SK-N-SH (cell line): Measurements from ENCODE around the gene MRPL49. TPM values are rescaled to one million over a fixed set of nuclear protein-coding genes. Genes with fewer than 3 reads are reported as not detected.
A peak's percentile ranks its signal among the peaks of the same experiment; 100 is the strongest.

ENCODE experiments used
- CTCF ChIA-PET: fragments of 300-600, 350-600 bp; formaldehyde crosslinking; extraction: SDS; loops from one replicate; lab custom pipeline; 2021; lab: Yijun Ruan, JAX
- POLR2A ChIA-PET: fragments of 350-600 bp; sonication (Branson Sonifier 250); formaldehyde crosslinking; extraction: SDS; loops from one replicate; lab custom pipeline; 2020; ENCODE audit warnings: antibody characterized with exemption, inconsistent platforms; lab: Yijun Ruan, JAX
- DNase-seq: peaks from one replicate; pipeline ENCODE4 v3.0.0; 2012
- H2AFZ ChIP-seq: fragments of 200-600 bp; sonication (generic); 2 replicates; pipeline ENCODE4 v1.8.1; 2016; ENCODE audit warnings: antibody characterized with exemption, mild to moderate bottlenecking, low read depth
- H3F3A ChIP-seq: fragments of 200-600 bp; sonication (generic); replicated peaks from 2 replicates; pipeline ENCODE3; 2016; ENCODE audit warnings: antibody characterized with exemption, mild to moderate bottlenecking; ENCODE audit not compliant: insufficient read depth
- H3K27ac ChIP-seq, 2 experiments: fragments of 200-500 bp in 1 of 2; fragments of 200-600 bp in 1 of 2; sonication (Bioruptor generic) in 1 of 2; sonication (generic), shearing (Covaris generic) in 1 of 2; 2 replicates each; pipeline versions ENCODE4 v1.5.1 to v1.6.1; 2014 to 2016; ENCODE audit warnings: low read depth in 2 of 2, inconsistent platforms in 1 of 2, low read length in 1 of 2, mild to moderate bottlenecking in 1 of 2, mixed read lengths in 1 of 2
- H3K27me3 ChIP-seq: fragments of 200-600 bp; sonication (generic), shearing (Covaris generic); 2 replicates; pipeline ENCODE4 v1.6.1; 2016; ENCODE audit warnings: mixed run types; ENCODE audit not compliant: insufficient read depth
- H3K36me3 ChIP-seq, 2 experiments: fragments of 200-500 bp in 1 of 2; fragments of 200-600 bp in 1 of 2; sonication (Bioruptor generic) in 1 of 2; sonication (generic) in 1 of 2; replicated peaks in 1 of 2; 2 replicates each; pipeline versions ENCODE3 to v1.5.1; 2014 to 2016; ENCODE audit warnings: low read length in 1 of 2, mild to moderate bottlenecking in 1 of 2; ENCODE audit not compliant: insufficient read depth in 2 of 2, control insufficient read depth in 1 of 2
- H3K4me1 ChIP-seq, 2 experiments: fragments of 200-500 bp in 1 of 2; fragments of 200-600 bp in 1 of 2; sonication (Bioruptor generic) in 1 of 2; sonication (generic), shearing (Covaris generic) in 1 of 2; 2 replicates each; pipeline versions ENCODE4 v1.5.1 to v1.6.1; 2014 to 2016; ENCODE audit warnings: low read depth in 1 of 2, low read length in 1 of 2, mixed run types in 1 of 2; ENCODE audit not compliant: insufficient read depth in 2 of 2, control insufficient read depth in 1 of 2
- H3K4me2 ChIP-seq: fragments of 200-600 bp; sonication (generic), shearing (Covaris generic); 2 replicates; pipeline ENCODE4 v1.6.1; 2017; ENCODE audit warnings: mixed run types
- H3K4me3 ChIP-seq, 2 experiments: fragments of 200-500 bp in 1 of 2; fragments of 200-600 bp in 1 of 2; sonication (Bioruptor generic) in 1 of 2; sonication (generic), shearing (Covaris generic) in 1 of 2; 2 replicates each; pipeline versions ENCODE4 v1.5.1 to v1.8.1; 2014 to 2016; ENCODE audit warnings: low read depth in 2 of 2, inconsistent platforms in 1 of 2, low read length in 1 of 2, mild to moderate bottlenecking in 1 of 2, mixed read lengths in 1 of 2, moderate library complexity in 1 of 2
- H3K79me2 ChIP-seq: fragments of 200-600 bp; sonication (generic); 2 replicates; pipeline ENCODE4 v1.8.1; 2017; ENCODE audit warnings: mild to moderate bottlenecking; ENCODE audit not compliant: insufficient read depth
- H3K9ac ChIP-seq: fragments of 200-600 bp; sonication (generic); 2 replicates; pipeline ENCODE4 v1.6.1; 2017; ENCODE audit warnings: mixed run types
- H3K9me2 ChIP-seq: fragments of 200-600 bp; sonication (generic); 2 replicates; pipeline ENCODE4 v1.6.1; 2017; ENCODE audit warnings: mixed run types
- H3K9me3 ChIP-seq: fragments of 200-600 bp; sonication (generic); 2 replicates; pipeline ENCODE4 v1.6.1; 2017; ENCODE audit warnings: mixed run types, mild to moderate bottlenecking, moderate library complexity
- H4K20me1 ChIP-seq: fragments of 200-600 bp; sonication (generic); 2 replicates; pipeline ENCODE4 v1.6.1; 2017; ENCODE audit warnings: mild to moderate bottlenecking, mixed run types; ENCODE audit not compliant: insufficient read depth
- EP300 ChIP-seq, 2 experiments: IDR thresholded peaks; 2 replicates each; pipeline versions ENCODE4 v1.4.0 to v1.6.1; 2012; ENCODE audit warnings: borderline replicate concordance in 1 of 2, low read depth in 1 of 2, low read length in 1 of 2
- FOSL2 ChIP-seq: IDR thresholded peaks from 2 replicates; pipeline ENCODE4 v1.4.0; 2012; ENCODE audit warnings: low read depth, mild to moderate bottlenecking, moderate library complexity, borderline replicate concordance
- FOXJ3 ChIP-seq: sonication (generic); formaldehyde crosslinking; IDR thresholded peaks from 2 replicates; pipeline ENCODE4 v1.5.1; 2020; ENCODE audit warnings: mild to moderate bottlenecking, missing genetic modification reagents
- FOXM1 ChIP-seq: IDR thresholded peaks from 2 replicates; pipeline ENCODE4 v1.4.0; 2012; ENCODE audit warnings: low read depth, mild to moderate bottlenecking
- GATA2 ChIP-seq: sonication (generic); formaldehyde crosslinking; IDR thresholded peaks from 2 replicates; pipeline ENCODE4 v1.5.0; 2020; ENCODE audit warnings: mild to moderate bottlenecking, missing genetic modification reagents
- IRF3 ChIP-seq: fragments of 150-350 bp; IDR thresholded peaks from 2 replicates; pipeline ENCODE4 v1.6.1; 2016; ENCODE audit warnings: mild to moderate bottlenecking, low read depth, low read length
- JUND ChIP-seq: IDR thresholded peaks from 2 replicates; pipeline ENCODE4 v1.4.0; 2012
- MAX ChIP-seq: IDR thresholded peaks from 2 replicates; pipeline ENCODE4 v1.4.0; 2012; ENCODE audit warnings: low read depth
- MXI1 ChIP-seq: IDR thresholded peaks from 2 replicates; pipeline ENCODE4 v1.6.1; 2012; ENCODE audit warnings: mild to moderate bottlenecking, low read depth, low read length, improper control_type of control experiment
- NFIC ChIP-seq: IDR thresholded peaks from 2 replicates; pipeline ENCODE4 v1.4.0; 2012; ENCODE audit warnings: borderline replicate concordance
- POLR2AphosphoS5 ChIP-seq: IDR thresholded peaks from 2 replicates; pipeline ENCODE4 v1.6.1; 2012; ENCODE audit warnings: low read depth, low read length
- RAD21 ChIP-seq: IDR thresholded peaks from 2 replicates; pipeline ENCODE4 v1.6.1; 2012; ENCODE audit warnings: mild to moderate bottlenecking, low read length
- RCOR1 ChIP-seq: fragments of 150-350 bp; IDR thresholded peaks from 2 replicates; pipeline ENCODE4 v1.6.1; 2017; ENCODE audit warnings: antibody characterized with exemption, low read length
- REST ChIP-seq: IDR thresholded peaks from 2 replicates; pipeline ENCODE4 v1.6.1; 2012; ENCODE audit warnings: mild to moderate bottlenecking, low read depth, low read length, moderate library complexity
- RFX5 ChIP-seq: IDR thresholded peaks from 2 replicates; pipeline ENCODE4 v1.6.1; 2012; ENCODE audit warnings: mild to moderate bottlenecking, improper control_type of control experiment, low read length
- SMC3 ChIP-seq: IDR thresholded peaks from 2 replicates; pipeline ENCODE4 v1.6.1; 2012; ENCODE audit warnings: low read depth, low read length, improper control_type of control experiment
- TAF1 ChIP-seq: IDR thresholded peaks from 2 replicates; pipeline ENCODE4 v1.6.1; 2012; ENCODE audit warnings: low read depth, mild to moderate bottlenecking, low read length, moderate library complexity, borderline replicate concordance
- TCF12 ChIP-seq: IDR thresholded peaks from 2 replicates; pipeline ENCODE4 v1.4.0; 2012
- USF1 ChIP-seq: IDR thresholded peaks from 2 replicates; pipeline ENCODE4 v1.4.0; 2012; ENCODE audit warnings: low read depth, borderline replicate concordance
- USF2 ChIP-seq: fragments of 150-350 bp; IDR thresholded peaks from 2 replicates; pipeline ENCODE4 v1.6.1; 2017; ENCODE audit warnings: antibody characterized with exemption, low read length, low read depth, borderline replicate concordance
- YY1 ChIP-seq: IDR thresholded peaks from 2 replicates; pipeline ENCODE4 v1.4.0; 2012; ENCODE audit warnings: low read depth, mild to moderate bottlenecking
- ZBTB33 ChIP-seq: IDR thresholded peaks from 2 replicates; pipeline ENCODE4 v1.4.0; 2012; ENCODE audit warnings: low read depth, borderline replicate concordance
- WGBS: methylation state at CpG from one replicate; pipeline ENCODE4 v1.1.6; 2017; ENCODE audit warnings: low lambda C conversion rate; 5-methylcytosine and 5-hydroxymethylcytosine counted together
- polyA plus RNA-seq, 3 experiments: library from polyadenylated mRNA; depleted of rRNA; stranded (reverse); fragments of >200 nt; gene quantifications; 2 replicates each; pipeline ENCODE4 v1.2.3, GENCODE V29; 2012

Gene MRPL49
- polyA plus RNA-seq, 1 of the 3 experiments (the other 2 are of a cell fraction): 56.7 TPM

- ChIA-PET CTCF (interaction anchor here (0.7 to 3.8 kb wide), 3 partner anchors 15 to 179 kb away, joined by 3 to 13 read pairs (median 3); no protein-coding TSS in a partner anchor), POLR2A (no interaction called here)
- H3K4me3 ChIP-seq: no peak overlapping the region
Observed at GRCh38 chr11:65150509-65151299, 28.6 kb downstream of the MRPL49 start.

More at GRCh38 chr11:65150509-65151299, 28.6 kb downstream of the MRPL49 start:
- H3K4me2 ChIP-seq: peak overlapping the region; percentile 56; the same call in 1 of the 2 replicates
- H3K4me1 ChIP-seq: peaks cover 11% of the 10 kb centered on the region in 2 experiments; a peak in 2 of 4 replicates
- H3K79me2 ChIP-seq: no peaks in the 10 kb centered on the region
- H3K36me3 ChIP-seq: no peaks in the 10 kb centered on the region
- H3K9ac ChIP-seq: 0 out of 2 replicates have a peak overlapping the region, but pooled peaks have one; percentile 13
- TF ChIP-seq TAF1 (no peak), EP300 (IDR thresholded peaks at IDR 0.05; ENCODE audit: borderline replicate concordance in 1 of 2, low read depth in 1 of 2, low read length in 1 of 2) (no peak), RCOR1 (peak; percentile 17; the same call in 1 of the 2 replicates), MAX (no peak), JUND (0 out of 2 replicates have a peak, but pooled peaks have one; percentile 9), FOXM1 (no peak), ZBTB33 (no peak), USF2 (no peak), RFX5 (no peak), SMC3 (no peak), FOSL2 (peak; percentile 38; the same call in 1 of the 2 replicates), NFIC (peak; percentile 67; the same call in 1 of the 2 replicates), RAD21 (peak; percentile 28), FOXJ3 (no peak; the same call in 1 of the 2 replicates), IRF3 (no peak), USF1 (no peak), POLR2AphosphoS5 (peak; percentile 17; the same call in 1 of the 2 replicates), TCF12 (peak; percentile 35; the same call in 1 of the 2 replicates), YY1 (no peak), GATA2 (CRISPR knock-in tag) (no peak), REST (no peak), MXI1 (0 out of 2 replicates have a peak, but pooled peaks have one; percentile 45)
- peak overlapping the region; percentile 72; the same call in 1 of the 2 replicates for H2AFZ ChIP-seq
- no peaks in the 10 kb centered on the region for H4K20me1 ChIP-seq
- no peaks in the 10 kb centered on the region for H3K27me3 ChIP-seq
- no peaks in the 10 kb centered on the region for H3K9me3 ChIP-seq
- WGBS: 33% methylated on average over 12 of the region's 12 CpGs
- peak overlapping the region; percentile 47 to 76 for H3K27ac ChIP-seq
- peak; percentile 82 for DNase-seq
- H3K9me2 ChIP-seq: no peaks in the 10 kb centered on the region
- peaks cover 14% of the 10 kb centered on the region for H3F3A ChIP-seq
